ENCODE results near the gene WDR88.

WDR88 gene, protein sequence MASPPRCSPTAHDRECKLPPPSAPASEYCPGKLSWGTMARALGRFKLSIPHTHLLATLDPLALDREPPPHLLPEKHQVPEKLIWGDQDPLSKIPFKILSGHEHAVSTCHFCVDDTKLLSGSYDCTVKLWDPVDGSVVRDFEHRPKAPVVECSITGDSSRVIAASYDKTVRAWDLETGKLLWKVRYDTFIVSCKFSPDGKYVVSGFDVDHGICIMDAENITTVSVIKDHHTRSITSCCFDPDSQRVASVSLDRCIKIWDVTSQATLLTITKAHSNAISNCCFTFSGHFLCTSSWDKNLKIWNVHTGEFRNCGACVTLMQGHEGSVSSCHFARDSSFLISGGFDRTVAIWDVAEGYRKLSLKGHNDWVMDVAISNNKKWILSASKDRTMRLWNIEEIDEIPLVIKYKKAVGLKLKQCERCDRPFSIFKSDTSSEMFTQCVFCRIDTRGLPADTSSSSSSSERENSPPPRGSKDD

DNA sequence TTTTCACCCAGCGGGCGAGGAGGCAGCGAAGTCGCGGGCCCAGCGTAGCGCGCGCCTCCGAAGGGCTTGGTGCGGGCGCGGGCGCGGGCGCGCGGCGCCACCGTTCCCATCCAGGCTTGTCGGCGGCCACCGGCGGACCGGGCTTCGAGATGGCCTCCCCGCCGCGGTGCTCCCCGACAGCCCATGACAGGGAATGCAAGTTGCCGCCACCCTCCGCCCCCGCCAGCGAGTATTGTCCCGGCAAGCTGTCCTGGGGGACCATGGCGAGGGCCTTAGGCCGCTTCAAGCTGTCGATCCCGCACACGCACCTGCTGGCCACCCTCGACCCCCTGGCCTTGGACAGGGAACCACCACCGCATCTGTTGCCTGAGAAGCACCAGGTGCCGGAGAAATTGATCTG, at the start of gene WDR88:
TSS of gene WDR88 (plus strand) at position 94 of the 400 bp plus-strand sequence. CDS start at position 150, 56 bp downstream.
- ChIA-PET POLR2A (no interaction called here), CTCF (no interaction called here)
- DNase-seq (ENCODE audit: extremely low spot score): no peak
- TF ChIP-seq ZNF384 (IDR thresholded peaks at IDR 0.05): no peak
- no peak for TF ChIP-seq NFRKB (IDR thresholded peaks at IDR 0.05)
- no peak for TF ChIP-seq HDGF (IDR thresholded peaks at IDR 0.05; ENCODE audit: borderline replicate concordance)
- TF ChIP-seq CTBP1 (IDR thresholded peaks at IDR 0.05; ENCODE audit: borderline replicate concordance): no peak
- TF ChIP-seq FOXM1 (IDR thresholded peaks at IDR 0.05; ENCODE audit: borderline replicate concordance): no peak
- TF ChIP-seq ARNT (IDR thresholded peaks at IDR 0.05): no peak
- TF ChIP-seq BHLHE40 (IDR thresholded peaks at IDR 0.05; ENCODE audit: borderline replicate concordance): no peak
- TF ChIP-seq TARDBP (IDR thresholded peaks at IDR 0.05): no peak
- TF ChIP-seq SUZ12 (IDR thresholded peaks at IDR 0.05): no peak
- no peak for TF ChIP-seq FOXK2 (IDR thresholded peaks at IDR 0.05)
- no peak for TF ChIP-seq FOXA1 (IDR thresholded peaks at IDR 0.05)
- no peak for TF ChIP-seq LEF1 (IDR thresholded peaks at IDR 0.05; ENCODE audit: borderline replicate concordance)
- no peak for TF ChIP-seq L3MBTL2 (conservative IDR thresholded peaks at IDR 0.05)

DNA sequence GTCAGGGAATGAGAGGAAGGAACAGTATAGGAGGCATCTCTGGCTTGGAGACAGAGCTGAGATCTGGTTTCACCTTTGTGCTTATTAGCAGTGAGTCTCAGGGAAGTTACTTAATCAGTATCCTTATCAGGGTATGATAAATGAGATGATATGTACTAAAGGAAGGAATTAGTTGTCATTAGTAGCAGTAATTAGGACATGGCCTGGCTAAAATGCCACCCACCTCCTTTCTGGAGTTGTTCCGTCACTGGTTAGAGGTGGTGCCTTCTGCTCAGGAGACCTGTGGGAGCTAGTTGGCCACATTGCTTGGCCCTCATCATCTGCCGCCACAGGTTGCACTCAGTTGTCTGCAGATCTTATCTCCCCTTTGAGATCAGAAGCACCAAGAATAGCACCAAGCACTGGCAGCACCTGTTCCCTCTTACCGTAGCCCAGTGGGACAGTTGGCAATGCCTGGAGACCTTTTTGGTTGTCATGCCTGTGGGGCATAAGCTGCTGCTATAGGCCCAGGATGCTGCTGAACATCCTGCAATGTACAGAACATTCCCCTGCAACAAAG, 46.3 kb upstream of the WDR88 start:
- POLR2A ChIA-PET: no interaction called here
- no peak for DNase-seq (ENCODE audit: extremely low spot score)
- TF ChIP-seq ZNF384 (IDR thresholded peaks at IDR 0.05): no peak
- no peak for TF ChIP-seq CTBP1 (IDR thresholded peaks at IDR 0.05; ENCODE audit: borderline replicate concordance)
- TF ChIP-seq BHLHE40 (IDR thresholded peaks at IDR 0.05; ENCODE audit: borderline replicate concordance): no peak
- no peak for TF ChIP-seq ARNT (IDR thresholded peaks at IDR 0.05)
- TF ChIP-seq FOXM1 (IDR thresholded peaks at IDR 0.05; ENCODE audit: borderline replicate concordance): no peak
- CTCF ChIA-PET: no interaction called here

DNA sequence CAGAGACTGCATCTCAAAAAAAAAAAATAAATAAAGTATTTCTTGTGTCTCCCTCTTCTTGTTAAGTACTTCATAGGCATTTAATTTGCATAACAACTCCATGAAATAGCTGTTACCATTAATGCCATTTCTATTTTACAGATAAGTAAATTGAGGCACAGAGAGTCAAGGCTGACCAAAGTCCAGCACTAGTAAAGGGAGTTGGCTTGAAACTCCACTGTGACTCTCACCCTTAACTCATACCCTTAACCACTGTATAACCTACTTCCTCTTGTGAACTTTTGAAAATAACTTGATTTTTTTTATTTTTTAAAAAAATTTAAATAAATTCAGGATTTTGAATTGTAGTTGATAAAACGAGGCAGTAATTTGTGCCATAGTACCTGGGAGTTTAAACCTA, 45.0 kb upstream of the WDR88 start:
- CTCF ChIA-PET: no interaction called here
- DNase-seq (ENCODE audit: extremely low spot score): no peak
- POLR2A ChIA-PET: no interaction called here
- no peak for TF ChIP-seq HDGF (IDR thresholded peaks at IDR 0.05; ENCODE audit: borderline replicate concordance)
- no peak for TF ChIP-seq L3MBTL2 (conservative IDR thresholded peaks at IDR 0.05)
- no peak for TF ChIP-seq NFRKB (IDR thresholded peaks at IDR 0.05)
- TF ChIP-seq, protein P1, sequence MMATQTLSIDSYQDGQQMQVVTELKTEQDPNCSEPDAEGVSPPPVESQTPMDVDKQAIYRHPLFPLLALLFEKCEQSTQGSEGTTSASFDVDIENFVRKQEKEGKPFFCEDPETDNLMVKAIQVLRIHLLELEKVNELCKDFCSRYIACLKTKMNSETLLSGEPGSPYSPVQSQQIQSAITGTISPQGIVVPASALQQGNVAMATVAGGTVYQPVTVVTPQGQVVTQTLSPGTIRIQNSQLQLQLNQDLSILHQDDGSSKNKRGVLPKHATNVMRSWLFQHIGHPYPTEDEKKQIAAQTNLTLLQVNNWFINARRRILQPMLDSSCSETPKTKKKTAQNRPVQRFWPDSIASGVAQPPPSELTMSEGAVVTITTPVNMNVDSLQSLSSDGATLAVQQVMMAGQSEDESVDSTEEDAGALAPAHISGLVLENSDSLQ (IDR thresholded peaks at IDR 0.05): no peak
- no peak for TF ChIP-seq CTBP1 (IDR thresholded peaks at IDR 0.05; ENCODE audit: borderline replicate concordance)
- no peak for TF ChIP-seq FOXA1 (IDR thresholded peaks at IDR 0.05)
- no peak for TF ChIP-seq SUZ12 (IDR thresholded peaks at IDR 0.05)

DNA sequence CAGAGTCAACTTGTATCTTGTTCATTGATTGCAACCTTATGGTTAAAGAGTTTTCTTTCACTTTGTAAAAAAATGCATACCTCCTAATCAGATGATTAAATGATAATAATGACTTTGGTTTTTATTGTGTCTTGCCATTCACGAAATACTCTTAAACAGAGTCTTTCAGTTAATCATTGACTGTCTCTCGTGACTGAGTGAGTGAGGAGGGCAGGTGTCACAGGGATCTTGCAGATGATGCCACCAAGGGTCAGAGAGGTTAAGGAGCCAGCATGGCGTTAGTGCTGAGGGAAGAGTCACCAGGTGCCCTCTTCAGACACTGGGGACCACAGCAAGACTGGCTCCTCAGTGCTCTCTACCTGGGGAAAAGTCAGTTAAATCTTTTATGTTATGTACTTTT, 42.9 kb upstream of the WDR88 start:
- DNase-seq (ENCODE audit: extremely low spot score): no peak
- CTCF ChIA-PET: no interaction called here
- POLR2A ChIA-PET: no interaction called here
- TF ChIP-seq CTBP1 (IDR thresholded peaks at IDR 0.05; ENCODE audit: borderline replicate concordance) (no peak), L3MBTL2 (conservative IDR thresholded peaks at IDR 0.05) (no peak), HDGF (IDR thresholded peaks at IDR 0.05; ENCODE audit: borderline replicate concordance) (no peak), FOXM1 (IDR thresholded peaks at IDR 0.05; ENCODE audit: borderline replicate concordance) (no peak)

DNA sequence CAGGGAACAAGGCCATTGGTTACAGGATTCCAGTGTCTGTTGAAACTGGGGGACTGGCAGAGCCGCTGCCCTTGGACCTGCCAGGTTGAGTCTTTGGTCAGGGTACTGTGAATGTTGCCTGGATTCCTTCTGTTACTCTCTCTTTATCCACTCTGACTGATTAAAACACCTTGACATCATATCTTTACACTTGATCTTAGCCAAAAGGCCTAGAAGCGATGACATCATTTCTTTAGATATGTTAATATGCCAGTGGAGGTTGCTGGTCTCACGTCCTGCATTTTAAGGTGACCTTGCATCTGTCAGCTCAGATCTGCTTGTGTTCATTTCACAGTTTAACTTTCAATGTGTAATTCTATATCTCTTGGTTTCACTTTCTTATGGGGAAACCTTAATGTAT, 41.7 kb upstream of the WDR88 start:
- POLR2A ChIA-PET: no interaction called here
- no peak for DNase-seq (ENCODE audit: extremely low spot score)
- TF ChIP-seq SP1 (IDR thresholded peaks at IDR 0.05) (no peak), L3MBTL2 (conservative IDR thresholded peaks at IDR 0.05) (no peak)
- TF ChIP-seq, protein P1 (IDR thresholded peaks at IDR 0.05): no peak
- CTCF ChIA-PET: no interaction called here

DNA sequence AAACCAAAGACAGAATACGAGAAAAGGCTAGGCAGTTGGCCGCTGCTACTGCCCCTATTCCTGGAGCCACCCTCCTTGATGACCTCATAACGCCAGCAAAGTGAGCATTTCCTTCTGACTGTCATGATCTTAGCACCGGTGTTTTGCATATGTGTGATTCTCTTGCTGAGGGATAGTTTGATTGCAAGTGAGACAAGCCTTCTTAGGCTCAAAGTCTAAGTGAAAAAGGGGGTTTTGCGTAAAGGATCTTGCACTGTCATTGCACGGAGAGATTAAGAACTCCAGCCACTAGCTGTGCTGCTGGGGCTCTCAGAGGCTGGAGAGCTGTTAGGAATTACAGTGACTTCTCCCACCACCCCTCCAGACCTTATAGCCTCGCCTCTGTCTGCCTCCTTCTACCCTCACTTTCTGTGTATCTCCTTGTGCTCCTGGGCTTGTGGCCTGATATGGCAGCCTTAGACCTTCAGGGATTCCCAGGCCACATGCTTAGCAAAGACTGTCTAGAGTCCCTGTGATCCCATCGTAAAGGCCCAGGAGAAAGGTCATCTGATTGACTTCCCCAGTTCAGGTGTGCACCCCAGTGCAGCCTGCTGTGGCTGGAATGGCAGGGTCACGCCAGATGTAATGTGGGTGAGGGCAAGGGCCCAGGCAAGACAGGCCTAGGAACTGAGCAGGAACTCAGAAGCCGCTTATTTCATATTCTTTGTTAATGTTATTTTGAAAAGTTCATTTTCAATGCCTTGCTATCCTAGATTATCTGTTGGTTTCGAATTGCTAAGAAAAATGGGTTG, 38.3 kb upstream of the WDR88 start:
- CTCF ChIA-PET: no interaction called here

More for the DNA sequence above, 38.3 kb upstream of the WDR88 start:
- POLR2A ChIA-PET: interaction anchor here (0.6 kb wide), 1 partner anchor 289 kb away, joined by 3 read pairs; no protein-coding TSS in a partner anchor
- DNase-seq (ENCODE audit: extremely low spot score): no peak
- TF ChIP-seq FOXM1 (IDR thresholded peaks at IDR 0.05; ENCODE audit: borderline replicate concordance): no peak
- no peak for TF ChIP-seq NFRKB (IDR thresholded peaks at IDR 0.05)
- no peak for TF ChIP-seq FOXA1 (IDR thresholded peaks at IDR 0.05)
- no peak for TF ChIP-seq BHLHE40 (IDR thresholded peaks at IDR 0.05; ENCODE audit: borderline replicate concordance)
- TF ChIP-seq LEF1 (IDR thresholded peaks at IDR 0.05; ENCODE audit: borderline replicate concordance): no peak
- TF ChIP-seq CTBP1 (IDR thresholded peaks at IDR 0.05; ENCODE audit: borderline replicate concordance): no peak
- TF ChIP-seq, protein P1 (IDR thresholded peaks at IDR 0.05): no peak
- no peak for TF ChIP-seq ZNF384 (IDR thresholded peaks at IDR 0.05)
- no peak for TF ChIP-seq ARNT (IDR thresholded peaks at IDR 0.05)
- no peak for TF ChIP-seq TARDBP (IDR thresholded peaks at IDR 0.05)
- TF ChIP-seq L3MBTL2 (conservative IDR thresholded peaks at IDR 0.05): no peak
- no peak for TF ChIP-seq SUZ12 (IDR thresholded peaks at IDR 0.05)
- no peak for TF ChIP-seq FOXK2 (IDR thresholded peaks at IDR 0.05)
- TF ChIP-seq ELF4 (IDR thresholded peaks at IDR 0.05): no peak
- TF ChIP-seq HDGF (IDR thresholded peaks at IDR 0.05; ENCODE audit: borderline replicate concordance): no peak
- no peak for TF ChIP-seq SP1 (IDR thresholded peaks at IDR 0.05)

Measured in HEK293T (cell line).